GM12878 (cell line): Measurements from ENCODE around the gene GCK.

ENCODE experiments used
- BACH1 ChIP-seq: fragments of 450-650 bp; IDR thresholded peaks from 2 replicates; pipeline ENCODE4 v1.6.1; 2017; ENCODE audit warnings: mild to moderate bottlenecking, borderline replicate concordance
- CEBPB ChIP-seq, 2 experiments: fragments of 150-350 bp in 1 of 2; IDR thresholded peaks; 2 replicates each; pipeline ENCODE4 v1.6.1; 2012 to 2014; ENCODE audit warnings: low read depth in 2 of 2, low read length in 2 of 2, borderline replicate concordance in 1 of 2, inconsistent platforms in 1 of 2
- CTCF ChIP-seq, 3 experiments: IDR thresholded peaks in 2 of 3; conservative IDR thresholded peaks in 1 of 3; 2 replicates each; pipeline ENCODE4 v1.5.1; 2011; ENCODE audit warnings: low read depth in 3 of 3, low read length in 3 of 3, mild to moderate bottlenecking in 3 of 3, control low read depth in 2 of 3, moderate library complexity in 2 of 3, inconsistent platforms in 1 of 3, mixed read lengths in 1 of 3; ENCODE audit not compliant: control insufficient read depth in 2 of 3, insufficient read depth in 1 of 3; ENCODE audit errors: extremely low read depth in 1 of 3
- EGR1 ChIP-seq, 2 experiments: IDR thresholded peaks; 1 replicate in 1 of 2; 2 replicates in 1 of 2; pipeline ENCODE4 v1.6.1; 2011 to 2012; ENCODE audit warnings: low read depth in 2 of 2, low read length in 2 of 2, borderline replicate concordance in 1 of 2, mild to moderate bottlenecking in 1 of 2, moderate library complexity in 1 of 2
- ESRRA ChIP-seq: IDR thresholded peaks from 2 replicates; pipeline ENCODE4 v1.6.1; 2012; ENCODE audit warnings: mild to moderate bottlenecking, low read length, improper control_type of control experiment
- MYC ChIP-seq: IDR thresholded peaks from 2 replicates; pipeline ENCODE4 v1.6.1; 2011; ENCODE audit warnings: mild to moderate bottlenecking, low read length, moderate library complexity, inconsistent platforms; ENCODE audit not compliant: insufficient read depth, insufficient replicate concordance, insufficient read length, severe bottlenecking
- POLR2A ChIP-seq: IDR thresholded peaks from 2 replicates; pipeline ENCODE4 v1.6.1; 2011; ENCODE audit warnings: low read depth, mild to moderate bottlenecking, low read length
- YY1 ChIP-seq: IDR thresholded peaks from 2 replicates; pipeline ENCODE4 v1.6.1; 2011; ENCODE audit warnings: low read depth, mild to moderate bottlenecking, low read length

GRCh38 chr7:44154703-44155102, 34.5 kb downstream of the GCK start:
- TF ChIP-seq CEBPB (IDR thresholded peaks at IDR 0.05; ENCODE audit: borderline replicate concordance in 1 of 2, low read depth in 2 of 2, low read length in 2 of 2) (no peak), CTCF (IDR thresholded peaks at IDR 0.05 in 2 of 3, conservative IDR thresholded peaks at IDR 0.05 in 1 of 3; ENCODE audit: control insufficient read depth in 2 of 3, extremely low read depth in 1 of 3, insufficient read depth in 1 of 3, low read depth in 3 of 3, low read length in 3 of 3) (no peak), EGR1 (IDR thresholded peaks at IDR 0.05; ENCODE audit: borderline replicate concordance in 1 of 2, low read depth in 2 of 2, low read length in 2 of 2) (no peak), MYC (no peak), BACH1 (no peak), YY1 (no peak), ESRRA (no peak), POLR2A (no peak)
